GM21619 (cell line): ENCODE measurements around the gene VWA7.
"Not testable (repeated sequence)": the region's sequence is repeated elsewhere in the genome, so short reads cannot be mapped to it uniquely, and the experiment has no call there.

Experiments
- ATAC-seq: cut with Tn5 transposase; IDR thresholded peaks from one replicate; pipeline ENCODE4 v1.9.1; 2021; ENCODE audit not compliant: unreplicated experiment

The VWA7 gene

GRCh38 chr6:31805939-31806469 lies 28.9 kb upstream of the VWA7 start:
- peak; percentile 20 for ATAC-seq

- not testable (repeated sequence) for ATAC-seq
Observed at GRCh38 chr6:31801031-31801927, 24.2 kb upstream of the VWA7 start.

GRCh38 chr6:31799781-31800180 lies 22.7 kb upstream of the VWA7 start:
- no peak for ATAC-seq

- no peak for ATAC-seq
Observed at GRCh38 chr6:31797588-31797987, 20.5 kb upstream of the VWA7 start.

GRCh38 chr6:31796993-31797385 lies 19.9 kb upstream of the VWA7 start:
- ATAC-seq = no peak

GRCh38 chr6:31795616-31796298 lies 18.6 kb upstream of the VWA7 start, which contains the start of gene VARS1:
TSS of gene VARS1 (minus strand) at chr6:31795752. CDS start at chr6:31795217, 535 bp downstream.
- ATAC-seq = peak; percentile 78

GRCh38 chr6:31794866-31795615 lies 17.9 kb upstream of the VWA7 start:
- peak; percentile 14 for ATAC-seq

- ATAC-seq = no peak
Observed at GRCh38 chr6:31794294-31794865, 17.3 kb upstream of the VWA7 start.

GRCh38 chr6:31793927-31794245 lies 16.8 kb upstream of the VWA7 start:
- not testable (repeated sequence) for ATAC-seq

- ATAC-seq = no peak
Observed at GRCh38 chr6:31792761-31793171, 15.6 kb upstream of the VWA7 start.

- ATAC-seq = no peak
Observed at GRCh38 chr6:31792090-31792374, 14.9 kb upstream of the VWA7 start.

- no peak for ATAC-seq
Observed at GRCh38 chr6:31791324-31792089, 14.4 kb upstream of the VWA7 start.

- no peak for ATAC-seq
Observed at GRCh38 chr6:31785475-31785874, 8.3 kb upstream of the VWA7 start.

GRCh38 chr6:31784098-31784925 lies 7.2 kb upstream of the VWA7 start:
- ATAC-seq = no peak

GRCh38 chr6:31782126-31782855 lies 5.2 kb upstream of the VWA7 start:
- no peak for ATAC-seq

GRCh38 chr6:31781244-31782125 lies 4.4 kb upstream of the VWA7 start:
- no peak for ATAC-seq

GRCh38 chr6:31780507-31781243 lies 3.5 kb upstream of the VWA7 start:
- ATAC-seq = no peak
